UCSD-AML1 (cell line): ENCODE measurements around the gene RAB33A.

Experiments
- DNase-seq: peaks from one replicate; lab custom pipeline; 2025; ENCODE audit not compliant: unreplicated experiment; lab: John Stamatoyannopoulos, UW

RAB33A gene

DNA sequence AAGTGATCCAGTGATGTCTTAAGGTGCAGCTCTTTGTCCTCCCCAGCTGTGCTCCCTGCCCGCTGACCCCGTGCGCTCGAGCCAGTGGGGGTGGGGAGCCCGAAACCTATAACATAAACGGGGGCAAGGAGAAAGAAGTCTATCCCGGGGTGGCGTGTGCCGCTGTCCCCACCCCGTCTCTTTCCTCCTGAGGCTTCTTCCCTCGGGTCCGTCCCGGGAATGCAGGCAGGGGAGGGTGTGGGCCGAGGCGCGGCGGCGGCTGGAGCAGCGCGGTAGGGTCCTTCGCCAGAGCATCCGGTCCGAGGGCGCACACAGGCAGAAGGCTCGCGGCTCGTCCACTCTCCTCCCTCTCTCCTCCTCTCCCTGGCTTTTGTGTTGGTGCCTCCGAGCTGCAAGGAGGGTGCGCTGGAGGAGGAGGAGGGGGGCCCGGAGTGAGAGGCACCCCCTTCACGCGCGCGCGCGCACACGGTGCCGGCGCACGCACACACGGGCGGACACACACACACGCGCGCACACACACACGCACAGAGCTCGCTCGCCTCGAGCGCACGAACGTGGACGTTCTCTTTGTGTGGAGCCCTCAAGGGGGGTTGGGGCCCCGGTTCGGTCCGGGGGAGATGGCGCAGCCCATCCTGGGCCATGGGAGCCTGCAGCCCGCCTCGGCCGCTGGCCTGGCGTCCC lies at the start of gene RAB33A:
Gene RAB33A (plus strand): TSS at position 517 of the 681 bp plus-strand sequence. CDS start 101 bp downstream, at position 618.
- no peak for DNase-seq

DNA sequence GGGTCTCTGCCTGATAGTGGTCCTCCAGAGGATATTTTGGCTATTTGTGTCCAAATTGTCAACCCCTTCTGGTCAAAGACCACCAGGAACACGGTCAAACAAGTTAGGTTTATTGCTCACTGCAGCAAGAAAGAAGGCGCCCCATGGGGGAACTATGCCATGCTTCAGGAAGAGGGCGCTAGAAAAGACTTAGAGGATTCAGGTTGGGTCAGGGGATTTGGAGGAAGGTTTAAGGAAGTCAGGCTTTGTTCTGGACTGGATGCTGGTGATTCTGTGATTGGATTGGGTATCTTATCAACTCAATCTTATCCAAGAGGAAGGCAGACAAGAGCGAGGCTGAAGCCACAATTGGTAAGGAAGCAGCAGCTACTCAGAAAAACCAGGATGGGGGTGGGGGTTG lies 47.2 kb upstream of the RAB33A start:
- DNase-seq, result no peak

DNA sequence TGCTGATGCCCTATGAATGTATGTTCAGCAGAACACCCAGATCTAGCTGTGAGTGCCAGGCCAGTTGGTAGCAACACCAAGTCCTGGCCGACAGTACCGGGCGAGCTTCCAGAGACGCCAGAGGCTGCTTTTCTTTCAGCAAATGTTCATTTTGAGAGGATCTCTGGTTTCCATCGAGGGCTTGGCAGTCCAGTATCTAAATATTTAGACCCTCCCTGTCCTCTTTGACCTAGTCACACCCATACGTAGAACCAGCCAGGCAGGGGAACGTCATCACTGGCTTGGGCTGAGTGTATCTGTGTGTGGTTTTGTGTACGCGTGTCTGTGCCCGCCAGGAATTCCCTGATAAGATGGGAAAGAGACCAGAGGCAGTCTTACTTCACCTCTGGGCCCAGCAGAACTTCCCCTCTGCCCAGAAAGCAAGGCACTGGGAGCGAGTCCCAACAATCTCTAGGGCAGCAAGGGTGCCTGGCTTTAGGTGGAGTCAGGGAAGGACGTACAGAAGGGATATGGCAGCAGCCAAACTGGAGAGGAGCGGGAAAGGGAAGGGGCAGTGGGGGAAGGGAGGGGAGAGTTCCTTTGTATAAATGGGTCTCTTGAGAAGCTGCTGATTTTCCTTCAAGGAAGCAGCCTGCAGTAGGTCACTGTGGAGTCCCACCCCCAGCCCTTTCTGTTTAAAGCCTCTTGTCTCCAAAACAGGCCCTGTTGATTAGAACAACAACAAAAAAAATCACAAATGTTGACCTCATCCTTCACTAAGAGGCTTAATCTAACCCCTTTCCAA lies 46.5 kb upstream of the RAB33A start:
- DNase-seq, result no peak

DNA sequence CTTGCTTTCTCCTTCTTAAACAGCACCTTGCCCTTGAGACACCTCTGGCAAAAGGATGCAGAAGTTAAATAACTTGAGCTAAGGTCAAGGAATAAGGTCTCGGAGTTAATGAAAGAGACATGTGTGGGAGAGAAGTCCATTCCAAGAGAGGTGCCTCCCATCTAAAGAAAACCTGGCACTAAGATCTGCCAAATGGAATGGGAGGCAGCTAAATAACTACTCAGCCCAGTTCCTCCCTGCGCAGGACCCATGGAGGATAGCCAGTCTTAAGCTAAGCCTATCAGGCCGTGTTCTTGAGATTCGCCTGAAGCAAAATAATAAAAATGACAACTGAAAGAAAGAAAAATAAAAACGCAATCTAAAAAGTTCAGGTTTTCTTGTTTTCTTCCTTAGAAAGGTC lies 40.8 kb upstream of the RAB33A start:
- DNase-seq, result no peak

DNA sequence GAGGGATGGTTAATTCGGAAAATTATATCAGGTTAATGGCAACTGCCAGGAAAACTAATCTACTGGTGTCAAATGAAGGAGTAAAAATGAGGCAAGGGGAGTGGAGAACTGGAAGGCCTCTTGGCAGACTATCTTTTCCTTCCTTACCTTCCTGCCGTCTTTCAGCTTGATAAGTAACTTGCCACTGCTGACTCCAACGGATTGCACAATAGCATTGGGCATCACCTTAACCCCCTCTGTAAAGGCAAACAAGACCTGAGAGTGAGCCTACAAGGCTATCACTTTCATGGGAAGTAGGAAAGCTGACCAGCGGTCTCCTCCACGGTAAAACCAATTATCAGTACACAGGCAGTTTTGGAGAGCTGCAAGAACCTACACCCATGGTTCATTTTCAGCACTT lies 35.3 kb upstream of the RAB33A start:
- DNase-seq, result no peak

DNA sequence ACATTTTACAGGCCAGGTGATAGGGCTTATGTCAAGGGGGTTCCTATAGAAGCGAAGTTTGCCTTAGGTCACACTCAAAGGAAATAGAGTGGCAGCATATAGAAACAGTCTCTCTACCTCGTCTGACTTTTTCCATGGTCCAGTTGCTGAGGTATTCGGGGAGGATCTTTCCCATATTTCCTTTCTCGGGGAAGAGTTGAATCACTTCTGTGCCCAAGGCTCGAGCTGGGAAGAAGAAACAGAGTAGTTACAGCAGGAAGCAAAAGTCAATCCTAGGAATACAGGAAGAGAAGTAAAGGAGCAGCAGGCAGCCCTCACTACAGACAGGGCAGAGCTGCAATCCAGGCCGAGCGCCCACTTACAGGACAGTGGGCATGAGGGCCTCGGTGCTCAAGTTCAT lies 34.8 kb upstream of the RAB33A start:
- DNase-seq, result no peak

DNA sequence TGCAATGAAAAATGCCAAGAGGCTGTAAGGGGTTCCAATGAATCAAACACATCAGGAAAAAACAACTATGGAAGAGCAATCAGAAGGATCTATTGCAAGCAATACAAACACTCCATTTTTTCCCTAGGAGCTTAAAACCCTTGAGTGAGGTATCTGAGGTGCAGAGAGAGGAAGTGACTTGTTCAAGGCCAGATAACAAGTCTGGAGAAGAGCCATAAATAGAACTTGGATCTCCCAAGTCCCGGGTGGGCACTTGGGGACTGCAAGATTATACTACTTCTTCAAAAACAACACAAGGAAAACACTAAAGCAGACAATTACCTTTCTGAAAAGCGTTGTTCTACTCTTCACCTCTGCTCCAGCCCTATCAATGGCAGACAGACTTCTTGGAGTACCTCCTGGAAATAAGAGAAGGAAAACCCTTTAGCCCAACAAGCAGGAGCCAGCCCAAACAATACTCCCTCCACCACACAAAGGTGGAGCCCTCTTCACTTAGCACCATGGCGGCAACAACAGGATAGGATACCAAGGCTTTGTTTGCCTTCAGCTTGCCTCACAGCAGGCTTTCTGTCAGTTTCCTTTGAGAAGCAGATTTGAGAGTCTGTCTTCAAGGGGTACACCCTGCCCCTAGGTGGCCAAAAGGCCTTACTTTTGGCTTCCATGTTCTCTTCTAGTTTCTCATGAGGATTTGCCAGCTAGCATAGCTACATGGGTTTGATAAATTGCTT lies 32.1 kb upstream of the RAB33A start:
- DNase-seq, result no peak

DNA sequence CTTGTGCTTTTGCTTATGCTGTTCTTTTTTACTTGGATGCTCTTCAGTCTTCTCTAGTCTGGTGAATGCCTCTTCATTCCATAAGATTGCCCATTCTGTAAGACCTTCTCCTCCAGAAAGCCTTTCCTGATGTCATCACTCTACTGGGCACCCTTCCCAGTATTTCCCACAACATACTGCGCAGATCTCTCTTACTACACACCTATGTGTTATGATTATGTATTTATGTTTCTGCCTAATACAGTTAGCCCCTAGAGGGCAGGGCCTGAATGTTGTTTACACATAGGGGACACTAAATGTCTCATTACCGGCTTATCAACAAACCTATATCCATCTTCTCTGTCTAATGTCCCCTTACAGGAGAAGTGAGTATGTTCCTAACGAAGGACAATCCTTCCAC lies 27.3 kb upstream of the RAB33A start:
- no peak for DNase-seq

DNA sequence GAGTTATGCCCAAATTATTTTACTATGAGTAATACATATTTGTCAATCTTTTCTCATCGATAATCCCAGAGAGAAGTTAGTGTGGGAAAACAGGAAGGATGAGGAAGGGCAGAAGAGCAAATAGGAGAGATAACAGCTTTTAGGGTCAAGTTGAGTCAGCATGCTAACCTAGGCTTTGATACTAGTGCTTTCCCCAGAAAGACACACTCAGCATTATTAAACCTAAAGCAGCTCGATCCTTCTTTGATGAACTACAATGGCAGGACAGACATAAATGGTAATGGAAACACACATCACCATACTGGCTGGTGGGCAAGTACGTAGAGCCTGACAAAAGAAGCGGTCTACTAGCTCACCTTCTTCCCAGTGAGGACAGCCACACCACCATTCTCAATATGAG lies 26.6 kb upstream of the RAB33A start:
- DNase-seq, result no peak

DNA sequence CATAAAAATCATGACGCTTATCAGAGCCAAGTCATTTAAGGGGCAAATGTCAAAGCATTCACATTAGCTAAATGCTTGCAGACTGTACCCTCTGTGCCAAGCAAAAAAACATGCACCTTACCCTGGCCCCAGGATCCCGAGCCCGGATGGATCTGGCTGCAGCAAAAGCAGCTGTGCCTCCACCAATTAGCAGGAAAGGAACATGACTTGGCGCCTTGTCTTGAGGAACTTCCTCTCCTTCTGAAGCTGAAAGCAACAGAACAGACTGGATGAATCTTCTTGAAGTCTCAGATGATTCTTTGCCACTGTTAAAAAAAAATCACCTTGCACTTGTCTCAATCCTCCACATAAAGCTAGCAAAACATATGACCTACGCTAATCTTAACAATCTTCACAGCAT lies 24.1 kb upstream of the RAB33A start:
- no peak for DNase-seq

DNA sequence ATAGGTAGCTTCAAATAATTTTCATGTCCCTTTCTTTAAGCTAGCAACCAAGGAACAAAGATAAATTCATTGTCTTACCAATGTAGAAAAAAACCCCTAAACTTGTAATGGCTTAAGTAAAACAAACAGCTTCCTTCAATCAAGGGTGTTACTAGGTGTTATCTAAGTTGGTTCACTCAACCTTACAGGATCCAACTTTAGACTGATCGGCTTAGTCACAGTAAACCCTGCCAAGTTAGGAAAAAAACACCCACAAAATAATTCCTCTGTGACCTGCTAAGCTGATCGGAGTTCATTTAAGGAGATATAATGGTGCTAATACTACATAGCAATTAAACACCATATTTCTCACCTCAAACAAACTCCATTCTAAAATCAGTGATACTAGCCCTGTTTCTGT lies 16.2 kb upstream of the RAB33A start:
- DNase-seq, result no peak

DNA sequence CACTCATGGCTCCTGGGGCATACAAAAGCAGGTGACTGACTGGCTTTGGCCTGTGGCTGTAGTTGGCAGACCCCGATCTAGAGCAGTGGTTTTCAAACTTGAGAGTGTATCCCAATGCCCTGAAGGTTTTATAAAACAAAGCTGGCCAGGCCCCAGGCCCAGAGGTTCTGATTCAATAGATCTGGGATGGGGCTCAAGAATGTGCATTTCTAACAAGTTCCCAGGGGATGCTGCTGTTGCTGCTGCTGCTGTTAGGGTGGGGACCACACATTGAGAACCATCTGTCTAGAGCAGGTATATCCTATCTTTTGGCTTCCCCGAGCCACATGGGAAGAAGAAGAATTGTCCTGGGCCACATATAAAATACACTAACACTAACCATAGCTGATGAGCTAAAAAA lies 13.5 kb upstream of the RAB33A start:
- DNase-seq, result no peak

DNA sequence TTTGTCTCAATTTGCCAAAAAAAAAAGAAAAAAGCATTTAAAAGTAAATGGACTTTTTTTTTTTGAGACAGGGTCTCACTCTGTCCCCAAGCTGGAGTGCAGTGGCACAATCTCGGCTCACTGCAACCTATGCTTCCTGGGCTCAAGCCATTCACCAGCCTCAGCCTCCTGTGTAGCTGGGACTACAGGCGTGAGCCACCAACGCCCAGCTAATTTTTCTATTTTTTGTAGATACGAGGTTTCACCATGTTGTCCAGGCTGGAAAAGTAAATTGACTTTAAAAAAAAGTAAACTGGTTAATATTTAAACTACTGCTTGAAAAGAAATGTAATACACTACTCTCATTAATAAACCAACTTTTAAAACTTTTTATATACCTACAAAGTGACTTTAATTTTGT lies 12.0 kb upstream of the RAB33A start:
- no peak for DNase-seq

DNA sequence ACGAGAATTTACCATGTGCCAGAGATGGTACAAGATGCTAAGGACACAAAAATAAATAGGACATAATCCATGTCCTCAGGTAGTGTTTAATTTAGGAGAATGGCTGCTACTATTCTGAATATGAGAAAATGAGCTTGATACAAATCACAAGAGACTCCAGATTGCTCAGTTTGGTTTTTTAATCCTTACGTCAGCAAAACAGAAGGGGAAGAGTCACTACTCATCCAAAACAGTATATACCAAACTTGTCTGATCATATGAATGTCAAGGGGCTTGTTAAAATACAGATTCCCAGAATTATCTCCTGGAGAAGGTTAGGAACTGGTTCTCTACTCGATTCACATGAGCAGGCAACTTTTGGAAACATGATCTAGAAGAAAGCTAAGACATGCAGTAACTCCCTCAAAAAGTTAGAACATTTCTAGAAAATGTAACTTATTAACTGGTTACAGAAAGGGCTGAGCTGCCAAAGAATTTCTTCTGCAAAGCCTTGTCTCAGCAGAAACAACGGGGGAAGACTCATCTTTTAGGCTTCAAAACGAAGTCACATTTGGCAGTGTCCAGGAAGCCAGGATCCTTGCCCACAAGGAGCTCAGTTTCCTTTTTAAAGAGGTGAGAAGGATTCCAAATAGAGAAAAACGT lies 9.5 kb upstream of the RAB33A start:
- no peak for DNase-seq

DNA sequence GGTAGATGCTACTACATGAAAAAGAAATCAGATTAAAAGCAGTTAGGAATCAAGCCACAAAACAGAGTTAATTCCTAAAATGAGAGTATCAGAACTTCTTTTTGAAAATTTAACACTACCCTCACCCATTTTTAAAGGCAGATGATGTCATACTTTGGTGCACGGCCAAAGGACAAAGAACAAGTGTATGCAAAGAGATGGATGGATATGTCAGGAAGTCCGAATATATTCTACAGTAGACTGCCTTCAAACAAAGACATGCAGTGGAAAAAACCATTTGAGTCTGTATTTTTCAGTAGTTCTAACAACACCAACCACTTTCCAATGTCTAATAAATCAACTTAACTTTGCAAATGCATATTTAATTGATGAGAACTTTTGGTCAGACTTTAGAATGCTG lies 8.4 kb upstream of the RAB33A start:
- DNase-seq, result no peak

DNA sequence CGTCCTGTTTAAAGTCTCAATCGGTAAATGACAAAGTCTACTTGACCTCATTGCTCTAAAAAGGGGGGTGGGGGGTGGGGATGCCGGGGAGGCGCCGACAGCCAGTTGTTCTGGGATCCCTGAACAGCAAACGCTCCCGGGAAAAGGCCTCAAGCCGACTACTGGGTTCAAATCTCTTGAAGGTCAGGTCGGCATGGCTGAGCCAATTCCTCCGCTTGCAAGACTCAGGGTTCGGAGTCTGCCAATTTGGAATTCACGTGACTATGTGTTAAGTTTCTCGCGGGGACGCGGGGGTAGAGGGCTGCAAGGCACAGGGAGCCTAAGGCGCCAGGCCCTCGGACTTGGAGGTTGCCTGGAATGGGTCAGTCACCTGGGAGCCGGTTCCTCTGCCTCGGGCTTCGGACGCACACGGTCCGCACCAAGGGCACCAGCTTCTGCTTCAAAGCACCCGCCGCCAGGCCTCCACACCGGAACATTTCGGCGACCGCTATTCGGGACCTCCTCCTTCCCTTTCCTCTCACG lies 6.5 kb upstream of the RAB33A start:
- DNase-seq, result no peak

DNA sequence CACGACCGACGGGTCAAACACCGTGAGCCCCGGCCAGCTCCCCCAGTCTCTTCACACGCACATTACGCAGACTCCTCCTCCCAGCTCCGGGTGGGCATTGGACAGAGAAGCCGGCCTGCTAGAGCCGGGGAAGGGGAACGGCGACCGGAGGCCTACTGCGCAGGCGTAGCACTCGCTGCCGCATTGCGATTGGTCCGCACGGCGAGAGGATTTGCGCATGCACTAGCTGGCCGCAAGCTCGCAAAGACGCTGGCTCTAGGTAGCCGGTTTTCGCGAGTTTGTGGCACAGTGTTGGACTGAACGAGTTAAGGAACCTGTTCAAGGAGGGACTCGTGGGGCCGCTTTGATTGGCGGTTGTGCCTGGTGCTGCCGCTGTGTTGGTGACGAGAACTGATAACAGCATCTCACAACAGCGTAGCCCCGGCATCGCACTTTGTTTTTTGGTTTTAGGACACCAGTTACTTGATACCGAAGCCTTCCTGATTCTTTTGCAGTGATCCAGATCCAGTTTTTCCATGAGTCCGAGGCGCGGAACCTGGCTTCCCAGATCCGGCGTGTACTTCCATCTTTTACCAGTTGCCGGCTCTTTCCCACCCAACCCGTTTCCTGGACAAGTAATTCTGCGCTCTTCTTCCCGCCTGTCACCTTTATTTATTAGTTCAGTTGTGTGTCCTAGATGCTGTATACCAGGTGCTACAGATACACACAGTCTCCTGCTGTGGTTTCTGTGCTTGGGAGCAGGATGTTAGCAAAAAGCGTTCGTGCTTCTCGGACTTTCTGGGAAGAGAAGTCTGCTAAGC lies 5.9 kb upstream of the RAB33A start, which contains the start of gene AIFM1:
Gene AIFM1 (minus strand): TSS at position 139 of the 800 bp plus-strand sequence. CDS start 185 bp downstream, outside the sequence.
- peak; percentile 90 for DNase-seq

DNA sequence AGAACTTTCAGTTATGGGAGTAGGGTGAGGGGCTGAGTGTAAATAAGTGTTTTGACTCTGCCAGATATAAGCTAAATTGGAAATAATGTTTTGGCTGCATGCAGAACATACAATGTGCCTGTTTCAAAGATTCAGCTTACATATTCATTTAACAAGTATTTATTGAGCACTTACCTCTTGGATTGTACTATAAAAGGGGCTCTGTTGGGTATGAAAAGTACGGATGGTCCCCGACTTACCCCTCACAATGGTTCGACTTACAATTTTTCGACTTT lies 5.3 kb upstream of the RAB33A start:
- no peak for DNase-seq

DNA sequence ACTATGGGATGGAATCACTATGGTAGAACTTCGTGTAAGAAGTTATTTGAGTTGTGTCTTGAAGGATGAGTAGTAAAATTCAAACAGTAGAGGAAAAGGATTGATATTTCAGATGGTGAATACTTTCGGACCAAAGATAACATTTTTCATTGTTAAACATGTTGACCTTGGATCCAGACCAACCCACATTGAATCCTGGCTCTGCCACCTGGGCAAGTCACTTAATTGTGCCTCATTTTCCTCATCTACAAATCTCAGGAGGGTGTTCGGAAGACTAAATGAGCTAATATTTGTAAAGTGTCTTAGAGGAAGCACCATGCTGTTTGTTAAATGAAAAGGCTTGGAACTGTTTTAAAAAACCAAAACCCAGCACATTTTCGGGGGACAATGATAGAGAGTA lies 4.7 kb upstream of the RAB33A start:
- no peak for DNase-seq

DNA sequence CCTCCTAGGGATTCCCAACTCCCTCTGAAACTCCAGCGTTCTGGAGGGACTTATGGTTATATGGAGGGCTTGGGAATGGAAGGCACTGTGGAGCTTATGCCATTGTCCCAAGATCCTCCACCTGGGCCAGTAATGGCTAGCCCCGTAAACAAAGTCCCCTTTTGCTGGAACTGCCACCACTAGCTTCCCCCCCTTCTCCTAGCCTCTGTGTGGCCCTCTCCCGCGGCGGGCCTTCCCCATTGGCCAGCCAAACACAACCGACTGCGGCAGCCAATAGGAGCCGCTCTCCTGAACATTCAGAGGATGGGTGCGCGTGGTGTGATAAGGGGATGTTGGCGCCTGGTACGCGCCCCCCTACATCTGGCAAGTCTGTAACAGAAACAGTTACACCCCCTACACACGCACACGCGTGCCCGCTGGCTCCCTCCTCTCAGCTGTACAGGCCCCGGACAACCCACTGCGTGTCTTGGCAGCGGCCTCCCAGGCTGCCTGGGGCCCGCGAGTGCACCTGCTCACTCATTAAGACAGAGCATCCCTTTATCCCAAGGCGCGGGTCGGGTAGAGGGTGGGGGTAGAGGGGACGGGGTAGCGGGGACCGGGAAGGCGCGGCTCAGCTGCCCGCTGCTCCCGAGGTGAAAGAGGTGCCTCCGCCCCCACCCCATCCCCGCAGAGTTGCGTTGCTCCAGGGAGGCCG lies 863 bp upstream of the RAB33A start:
- no peak for DNase-seq
